ENCODE data around the gene ERF.

Gene ERF

DNA sequence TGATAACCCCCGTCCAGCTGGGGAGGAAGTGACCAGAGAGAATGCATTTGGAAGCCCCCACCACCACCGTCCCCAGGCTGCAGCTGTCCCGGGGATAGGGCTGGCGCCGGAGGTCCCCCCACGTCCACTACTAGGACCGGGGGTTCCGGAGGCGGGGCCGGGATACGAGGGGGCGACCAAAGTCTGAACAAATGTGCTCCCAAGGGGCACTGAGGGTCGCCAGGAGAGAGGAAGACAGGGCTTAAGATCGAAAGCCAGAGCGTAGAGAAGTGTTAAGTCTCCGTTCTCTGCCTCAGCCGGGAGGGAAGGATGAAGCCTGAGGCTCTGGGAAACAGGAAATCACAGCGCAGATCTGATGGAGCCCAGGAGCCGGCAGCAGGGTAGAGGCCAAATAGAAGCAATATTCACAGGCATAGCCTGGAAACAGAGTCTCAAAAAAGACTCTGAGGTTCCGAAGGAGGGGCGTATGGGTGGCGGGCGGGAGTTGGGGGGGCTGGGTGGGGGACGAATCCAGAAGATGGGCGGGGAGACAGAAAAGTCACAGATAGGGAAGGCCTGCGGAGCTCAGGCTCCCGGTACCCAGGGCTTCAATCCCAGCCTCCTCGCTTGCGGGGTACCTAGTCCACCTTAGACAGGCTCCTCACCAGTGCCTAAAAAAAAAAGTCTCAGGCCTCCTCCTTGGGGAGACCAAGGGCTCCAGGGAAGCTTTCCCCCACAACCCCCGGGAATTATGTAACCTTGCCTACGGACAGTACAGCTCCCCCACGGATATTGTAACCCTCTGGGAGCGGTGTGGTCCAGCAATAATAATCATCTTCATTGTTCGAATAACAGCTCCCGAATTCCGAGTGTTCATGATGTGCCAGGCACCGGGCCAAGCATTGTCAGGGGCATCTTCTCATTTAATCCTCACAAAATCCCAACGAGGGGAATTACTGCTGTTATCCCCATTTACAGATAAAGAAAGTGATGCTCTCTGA is 1.1 kb upstream of the ERF start:
- H3K4me3 ChIP-seq (ENCODE audit: low read depth, low read length): peak overlapping the region; percentile 35

GRCh38 chr19:42254089-42254849 is 659 bp downstream of the ERF start:
- H3K4me3 ChIP-seq (ENCODE audit: low read depth, low read length): peak overlapping the region; percentile 87

- peak overlapping the region; percentile 67 for H3K4me3 ChIP-seq (ENCODE audit: low read depth, low read length)
Measured at GRCh38 chr19:42253245-42254088, 1.5 kb downstream of the ERF start.

GRCh38 chr19:42252365-42253244 is 2.3 kb downstream of the ERF start:
- H3K4me3 ChIP-seq (ENCODE audit: low read depth, low read length): peak overlapping the region; percentile 67

GRCh38 chr19:42251572-42252358 is 3.2 kb downstream of the ERF start:
- no peak overlapping the region for H3K4me3 ChIP-seq (ENCODE audit: low read depth, low read length)

GRCh38 chr19:42250666-42251531 is 4.0 kb downstream of the ERF start:
- no peak overlapping the region for H3K4me3 ChIP-seq (ENCODE audit: low read depth, low read length)

DNA sequence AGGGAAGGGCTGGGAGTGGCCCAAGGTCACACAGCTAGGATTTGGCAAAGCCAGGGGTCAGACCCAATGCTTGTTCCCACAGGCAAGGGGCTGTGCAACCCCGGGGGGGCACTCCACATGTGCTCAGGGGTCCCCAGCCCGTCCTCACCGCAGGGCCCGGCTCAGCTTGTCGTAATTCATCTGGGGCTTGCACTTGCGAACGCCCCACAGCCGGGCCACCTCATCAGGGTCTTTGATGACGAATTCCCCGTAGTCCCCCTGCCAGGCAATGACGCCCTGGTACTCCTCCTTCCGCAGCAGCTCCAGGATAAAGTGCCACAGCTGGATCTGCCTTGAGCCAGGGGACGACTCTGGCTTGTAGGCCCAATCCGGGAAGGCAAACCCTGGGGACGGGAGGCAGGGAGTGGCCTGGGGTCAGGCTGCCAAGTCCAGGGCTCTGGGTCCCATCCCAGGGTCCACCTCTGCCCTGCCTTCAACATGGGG is 4.7 kb downstream of the ERF start:
- H3K4me3 ChIP-seq (ENCODE audit: low read depth, low read length): no peak overlapping the region

GRCh38 chr19:42249769-42250168 is 5.2 kb downstream of the ERF start:
- no peak overlapping the region for H3K4me3 ChIP-seq (ENCODE audit: low read depth, low read length)

DNA sequence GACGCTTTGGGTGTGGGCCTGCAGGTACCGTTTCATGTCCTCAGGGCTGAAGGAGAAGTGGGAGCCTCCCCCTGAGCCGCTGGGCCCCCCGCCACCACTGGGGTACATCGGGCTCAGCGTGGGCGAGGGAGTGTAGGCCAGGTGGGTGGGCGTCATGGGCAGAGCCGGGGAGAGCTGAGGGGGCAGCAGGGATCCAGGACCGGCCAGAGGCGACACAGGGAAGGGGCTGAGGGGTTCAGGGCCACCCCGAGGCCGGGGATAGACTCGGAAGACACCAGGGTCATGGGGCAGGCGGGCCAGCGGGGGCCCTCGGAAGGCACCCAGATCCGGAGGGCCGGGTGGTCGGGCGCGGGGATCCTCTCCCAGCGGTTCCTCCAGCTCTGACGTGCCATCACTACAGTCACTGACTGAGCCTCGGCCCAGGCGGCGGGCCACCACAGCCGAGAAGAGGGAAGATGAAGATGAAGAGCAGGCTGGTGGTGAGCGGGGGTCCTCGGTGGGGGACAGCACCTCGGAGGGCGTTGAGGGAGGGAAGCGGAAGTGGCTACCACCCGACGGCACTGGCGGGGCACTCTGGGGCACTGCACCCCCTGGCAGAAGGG is 5.7 kb downstream of the ERF start:
- H3K4me3 ChIP-seq (ENCODE audit: low read depth, low read length): no peak overlapping the region

- no peak overlapping the region for H3K4me3 ChIP-seq (ENCODE audit: low read depth, low read length)
Measured at GRCh38 chr19:42248270-42249148, 6.4 kb downstream of the ERF start.

GRCh38 chr19:42247640-42248199 is 7.2 kb downstream of the ERF start:
- no peak overlapping the region for H3K4me3 ChIP-seq (ENCODE audit: low read depth, low read length)

DNA sequence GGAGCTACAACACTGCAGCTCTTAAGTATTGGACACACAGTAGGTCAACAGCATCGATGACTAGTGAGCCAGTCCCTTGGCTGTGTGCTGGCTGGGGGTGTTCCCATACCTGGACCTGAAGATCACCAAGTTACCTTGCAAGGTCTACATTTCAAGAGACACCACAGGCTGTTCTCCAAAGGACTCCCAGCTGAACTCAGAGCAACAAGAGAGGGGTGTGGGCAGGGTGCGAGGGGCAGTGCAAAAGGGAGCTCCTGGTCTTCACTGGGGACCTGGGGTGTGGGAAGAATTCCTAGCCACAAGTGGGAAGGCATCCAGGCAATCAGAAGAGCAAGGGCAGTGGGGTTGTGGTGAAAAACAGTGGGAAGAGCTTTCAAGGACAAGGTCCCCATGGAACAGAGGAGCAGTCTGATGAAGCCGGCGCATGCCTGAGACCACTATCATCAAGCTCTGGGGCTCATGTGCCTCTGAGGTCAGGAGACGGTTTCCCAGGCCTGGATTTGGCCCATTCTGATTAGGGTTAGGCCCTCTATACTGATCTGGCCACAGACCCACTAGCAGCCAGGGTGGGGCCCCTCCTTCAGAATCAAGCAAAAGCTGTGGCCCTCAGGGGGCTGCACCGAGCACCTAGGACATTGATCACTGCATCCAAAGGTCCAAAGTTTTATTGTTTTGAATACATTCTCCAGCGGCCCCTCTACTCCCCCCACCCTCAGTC is 7.8 kb downstream of the ERF start:
- no peak overlapping the region for H3K4me3 ChIP-seq (ENCODE audit: low read depth, low read length)

DNA sequence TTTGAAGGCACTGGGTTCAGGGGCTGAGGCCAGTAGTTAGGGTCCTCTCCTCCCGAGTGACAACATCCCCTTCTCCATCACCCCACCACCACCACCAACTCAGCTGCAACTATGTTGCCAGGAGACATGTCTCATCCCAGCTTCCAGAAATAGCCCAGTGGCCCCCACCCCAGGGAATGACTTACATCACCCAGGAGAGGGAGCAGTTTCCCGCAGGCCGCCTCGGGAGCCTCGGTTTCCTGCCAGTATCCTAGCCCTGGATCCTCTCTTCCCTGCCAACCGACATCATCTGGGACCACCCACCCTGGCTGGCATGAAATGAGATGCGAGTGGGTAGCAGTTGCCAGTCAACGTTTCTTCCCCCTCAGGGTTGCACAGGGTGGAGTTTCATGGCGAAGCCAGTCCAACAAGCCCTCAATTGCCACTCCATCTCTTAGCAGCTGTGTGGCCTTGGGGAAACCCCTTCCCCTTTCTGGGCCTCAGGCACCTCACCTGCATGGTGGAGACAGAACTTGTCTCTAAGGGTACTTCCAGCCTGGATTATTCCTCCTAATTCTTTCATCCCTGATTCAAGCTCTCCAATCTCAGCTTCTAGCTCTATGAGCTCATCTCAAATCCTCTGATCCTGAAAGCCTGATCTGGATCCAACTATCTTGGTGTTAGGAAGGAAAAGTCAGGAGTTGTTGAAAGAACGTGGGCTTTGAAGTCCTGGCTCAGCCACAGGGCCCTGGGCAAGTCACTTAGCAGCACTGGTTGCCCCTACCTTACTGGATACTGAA is 8.6 kb downstream of the ERF start:
- no peak overlapping the region for H3K4me3 ChIP-seq (ENCODE audit: low read depth, low read length)

DNA sequence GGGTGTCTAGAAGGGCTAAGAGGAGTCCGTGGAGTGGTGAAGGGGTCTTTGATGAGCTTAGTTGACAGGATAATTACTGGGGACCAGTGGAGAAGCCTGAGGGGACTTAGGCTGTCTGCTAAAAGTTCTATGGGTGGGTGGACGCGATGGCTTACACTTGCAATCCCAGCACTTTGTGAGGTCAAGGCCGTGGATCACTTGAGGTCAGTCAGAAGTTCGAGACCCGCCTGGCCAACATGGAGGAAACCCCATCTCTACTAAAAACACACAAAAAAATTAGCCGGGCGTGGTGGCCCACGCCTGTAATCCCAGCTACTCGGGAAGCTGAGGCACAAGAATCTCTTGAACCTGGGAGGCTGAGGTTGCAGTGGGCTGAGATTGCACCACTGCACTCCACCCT is 9.7 kb downstream of the ERF start:
- H3K4me3 ChIP-seq (ENCODE audit: low read depth, low read length): no peak overlapping the region
